ENCODE measurements around the gene MDM4. TPM values are rescaled to one million over a fixed set of nuclear protein-coding genes. Genes with fewer than 3 reads are reported as not detected.
"Not testable (repeated sequence)": the region's sequence is repeated elsewhere in the genome, so short reads cannot be mapped to it uniquely, and the experiment has no call there.

Gene MDM4
- total RNA-seq, 2 donors from 2014 or later: 18.1 to 18.3 TPM

DNA sequence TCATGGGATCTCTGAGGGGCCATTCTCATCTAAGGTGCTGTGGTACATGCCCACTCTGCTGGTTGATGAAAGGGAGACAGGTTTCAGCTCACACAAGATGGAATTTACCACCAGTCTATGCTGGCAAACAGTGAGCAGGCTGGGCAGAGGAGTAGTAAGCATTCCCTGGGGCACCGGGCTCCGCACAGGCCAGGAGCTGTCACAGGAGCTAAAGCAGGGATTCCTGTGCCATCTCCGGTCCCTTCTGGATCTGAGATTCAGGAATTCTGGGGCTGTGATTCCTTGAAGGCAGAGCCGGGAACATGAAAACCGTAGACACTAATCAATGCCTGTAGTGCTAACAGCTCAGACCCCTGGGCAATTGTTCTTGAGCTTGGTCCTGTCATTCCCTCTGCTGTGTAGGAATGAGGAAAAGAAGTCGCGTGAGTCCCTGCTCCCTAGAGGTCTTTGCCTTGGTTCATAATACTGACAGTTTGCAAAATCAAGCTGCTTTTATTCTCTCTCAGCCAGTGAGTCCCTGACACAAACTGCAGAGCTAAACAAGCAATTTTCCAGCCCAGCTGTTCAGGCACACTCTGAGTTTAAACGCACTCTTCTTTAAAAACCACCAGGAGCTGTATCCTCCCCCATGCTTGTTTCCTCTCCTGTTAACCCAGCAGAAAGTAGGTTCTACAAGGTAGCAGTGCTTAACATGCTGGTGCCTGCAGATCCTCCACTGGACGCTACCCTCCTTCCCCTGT lies 52.5 kb downstream of the MDM4 start:
- Histone ChIP-seq H3K27ac (no peak overlapping the region), H3K27me3 (no peaks in the 10 kb centered on the region), H3K9me3 (no peaks in the 10 kb centered on the region), H3K36me3 (no peaks in the 10 kb centered on the region), H3K4me3 (no peak overlapping the region), H3K4me1 (no peaks in the 10 kb centered on the region)
- no peak for DNase-seq (ENCODE audit: low spot score)
- TF ChIP-seq CTCF (IDR thresholded peaks at IDR 0.05): no peak

- no peak for DNase-seq (ENCODE audit: low spot score)
- peaks cover 0 to 4% of the 10 kb centered on the region in 2 donors for H3K4me1 ChIP-seq
- H3K4me3 ChIP-seq: no peak overlapping the region
- H3K36me3 ChIP-seq: no peaks in the 10 kb centered on the region
- H3K9me3 ChIP-seq: no peaks in the 10 kb centered on the region
- TF ChIP-seq CTCF (IDR thresholded peaks at IDR 0.05): no peak
- H3K27ac ChIP-seq: no peak overlapping the region
- no peaks in the 10 kb centered on the region for H3K27me3 ChIP-seq
Observed at GRCh38 chr1:204569478-204569877, 53.3 kb downstream of the MDM4 start.

DNA sequence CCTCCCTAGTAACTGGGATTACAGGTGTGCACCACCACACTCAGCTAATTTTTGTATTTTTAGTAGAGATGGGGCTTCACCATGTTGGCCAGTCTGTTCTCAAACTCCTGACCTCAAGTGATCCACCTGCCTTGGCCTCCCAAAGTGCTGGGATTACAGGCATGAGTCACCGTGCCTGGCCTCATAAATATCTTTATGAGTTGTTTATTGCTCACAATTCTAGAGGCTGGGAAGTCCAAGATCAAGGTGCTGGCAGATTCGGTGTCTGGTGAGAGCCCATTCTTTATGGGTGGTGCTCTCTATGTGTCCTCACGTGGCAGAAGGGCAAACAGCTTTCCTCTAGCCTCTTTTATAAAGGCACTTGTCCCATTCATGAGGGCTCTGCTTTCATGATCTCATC lies 53.8 kb downstream of the MDM4 start:
- not testable (repeated sequence) for H3K9me3 ChIP-seq; H3K27me3 ChIP-seq; H3K27ac ChIP-seq; DNase-seq (ENCODE audit: low spot score); H3K36me3 ChIP-seq; H3K4me1 ChIP-seq; H3K4me3 ChIP-seq

- no peaks in the 10 kb centered on the region for H3K9me3 ChIP-seq
- peaks cover 0 to 14% of the 10 kb centered on the region in 2 donors for H3K4me1 ChIP-seq
- TF ChIP-seq CTCF (IDR thresholded peaks at IDR 0.05): no peak
- H3K27ac ChIP-seq: no peak overlapping the region
- no peak for DNase-seq (ENCODE audit: low spot score)
- H3K4me3 ChIP-seq: no peak overlapping the region
- H3K27me3 ChIP-seq: no peaks in the 10 kb centered on the region
- no peaks in the 10 kb centered on the region for H3K36me3 ChIP-seq
Observed at GRCh38 chr1:204571128-204571527, 54.9 kb downstream of the MDM4 start.

DNA sequence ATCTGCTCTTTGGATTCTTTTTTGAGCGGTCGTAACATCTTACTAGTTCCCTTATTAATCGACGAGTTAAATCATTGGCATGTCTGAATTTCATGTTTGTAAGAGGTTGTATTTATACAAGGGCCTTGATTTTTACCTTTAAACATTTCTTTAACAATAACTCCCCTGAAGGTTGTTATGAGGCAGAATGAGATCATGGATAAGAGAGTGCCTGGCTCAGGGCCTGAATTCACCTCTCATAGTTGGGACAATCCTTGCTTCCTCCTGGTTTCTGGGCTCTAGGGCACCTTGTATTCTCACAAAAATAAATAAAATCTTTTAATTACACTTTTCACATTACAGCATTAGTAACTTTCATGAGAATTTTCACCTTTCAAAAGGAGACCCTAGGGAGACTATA lies 55.4 kb downstream of the MDM4 start:
- Histone ChIP-seq H3K4me3 (no peak overlapping the region), H3K9me3 (no peaks in the 10 kb centered on the region), H3K27ac (no peak overlapping the region), H3K27me3 (no peaks in the 10 kb centered on the region), H3K36me3 (no peaks in the 10 kb centered on the region), H3K4me1 (peaks cover 0 to 14% of the 10 kb centered on the region in 2 donors)
- no peak for DNase-seq (ENCODE audit: low spot score)
- no peak for TF ChIP-seq CTCF (IDR thresholded peaks at IDR 0.05)

GRCh38 chr1:204572923-204573922 lies 57.0 kb downstream of the MDM4 start:
- H3K4me3 ChIP-seq: no peak overlapping the region
- no peaks in the 10 kb centered on the region for H3K9me3 ChIP-seq
- H3K27ac ChIP-seq: no peak overlapping the region
- TF ChIP-seq CTCF (IDR thresholded peaks at IDR 0.05): no peak
- H3K27me3 ChIP-seq: no peaks in the 10 kb centered on the region
- H3K4me1 ChIP-seq: peaks cover 0 to 14% of the 10 kb centered on the region in 2 donors
- no peak for DNase-seq (ENCODE audit: low spot score)
- no peaks in the 10 kb centered on the region for H3K36me3 ChIP-seq
